ENCODE data around the gene PLA2G4A.
A peak's percentile ranks its signal among the peaks of the same experiment; 100 is the strongest.

PLA2G4A gene

GRCh38 chr1:186984959-186985358, 156.2 kb downstream of the PLA2G4A start:
- in situ Hi-C loops (cut with HindIII; ENCODE audit: low pct_unique_long_range_greater_than_20kb, low sequenced_read_pairs), result no loop called here
- DNase-seq (ENCODE audit: low read depth in 1 of 2, low spot score in 1 of 2), result no peak

DNA sequence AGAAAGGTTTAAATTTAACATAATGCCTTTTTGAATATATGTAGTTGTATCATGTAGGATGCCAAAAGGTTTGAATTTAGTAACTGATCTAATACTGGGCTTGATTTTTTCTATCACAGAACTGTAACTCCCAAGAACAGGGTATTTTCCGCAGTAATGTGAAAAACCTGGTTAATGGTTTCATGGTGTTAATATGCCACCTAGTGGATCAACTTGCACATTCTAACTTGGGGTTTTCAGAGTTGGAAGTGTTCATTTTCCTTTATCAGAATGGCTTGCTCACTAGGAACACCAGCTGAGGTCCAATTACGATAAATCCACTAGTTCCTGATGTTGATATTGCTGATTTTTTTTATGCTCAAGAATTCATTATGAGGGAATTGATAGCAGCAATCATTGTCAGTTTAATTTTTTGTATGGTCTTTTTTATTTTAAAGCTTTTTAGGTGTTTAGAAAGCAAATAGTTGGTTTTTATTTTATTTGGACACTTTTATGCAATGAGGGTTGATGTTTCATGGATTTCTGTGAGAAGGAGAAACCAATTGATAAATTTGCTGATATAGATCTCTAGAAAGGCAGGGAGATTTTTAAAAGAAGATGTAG, 157.2 kb downstream of the PLA2G4A start:
- in situ Hi-C loops (cut with HindIII; ENCODE audit: low pct_unique_long_range_greater_than_20kb, low sequenced_read_pairs), result no loop called here
- peak; percentile 10 to 78 for DNase-seq (ENCODE audit: low read depth in 1 of 2, low spot score in 1 of 2)

More at GRCh38 chr1:186984959-186985358, 156.2 kb downstream of the PLA2G4A start:
- TF ChIP-seq JUND (IDR thresholded peaks at IDR 0.05; ENCODE audit: low read depth), result no peak

GRCh38 chr1:186987065-186987464, 158.3 kb downstream of the PLA2G4A start:
- no peak for TF ChIP-seq JUND (IDR thresholded peaks at IDR 0.05; ENCODE audit: low read depth)
- DNase-seq (ENCODE audit: low read depth in 1 of 2, low spot score in 1 of 2), result no peak
- in situ Hi-C loops (cut with HindIII; ENCODE audit: low pct_unique_long_range_greater_than_20kb, low sequenced_read_pairs), result no loop called here

More for the DNA sequence above, 157.2 kb downstream of the PLA2G4A start:
- TF ChIP-seq JUND (IDR thresholded peaks at IDR 0.05; ENCODE audit: low read depth), result no peak

- TF ChIP-seq JUND (IDR thresholded peaks at IDR 0.05; ENCODE audit: low read depth), result no peak
- in situ Hi-C loops (cut with HindIII; ENCODE audit: low pct_unique_long_range_greater_than_20kb, low sequenced_read_pairs), result no loop called here
- no peak for DNase-seq (ENCODE audit: low read depth in 1 of 2, low spot score in 1 of 2)
These were observed 159.0 kb downstream of the PLA2G4A start for GRCh38 chr1:186987769-186988168.

DNA sequence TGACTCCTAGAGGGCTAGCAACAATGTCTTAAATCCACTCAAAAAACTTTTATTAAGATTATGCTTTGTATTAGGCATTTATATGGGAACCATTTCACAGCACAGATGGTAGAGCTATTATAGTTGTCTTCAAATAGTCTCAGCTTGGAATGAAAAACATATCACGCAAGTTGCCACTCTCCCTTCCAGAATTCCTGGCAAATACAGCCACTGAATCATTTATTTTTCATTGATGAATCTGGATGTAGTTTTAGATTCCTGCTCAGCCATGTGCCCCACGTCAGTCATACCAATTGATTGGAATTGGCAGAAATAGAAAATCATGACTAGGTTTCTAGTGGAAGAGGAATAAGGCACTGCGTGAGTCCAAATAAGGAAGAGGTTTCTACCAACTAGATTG, 165.2 kb downstream of the PLA2G4A start:
- no peak for DNase-seq (ENCODE audit: low read depth in 1 of 2, low spot score in 1 of 2)
- in situ Hi-C loops (cut with HindIII; ENCODE audit: low pct_unique_long_range_greater_than_20kb, low sequenced_read_pairs), result no loop called here
- TF ChIP-seq JUND (IDR thresholded peaks at IDR 0.05; ENCODE audit: low read depth), result no peak

DNA sequence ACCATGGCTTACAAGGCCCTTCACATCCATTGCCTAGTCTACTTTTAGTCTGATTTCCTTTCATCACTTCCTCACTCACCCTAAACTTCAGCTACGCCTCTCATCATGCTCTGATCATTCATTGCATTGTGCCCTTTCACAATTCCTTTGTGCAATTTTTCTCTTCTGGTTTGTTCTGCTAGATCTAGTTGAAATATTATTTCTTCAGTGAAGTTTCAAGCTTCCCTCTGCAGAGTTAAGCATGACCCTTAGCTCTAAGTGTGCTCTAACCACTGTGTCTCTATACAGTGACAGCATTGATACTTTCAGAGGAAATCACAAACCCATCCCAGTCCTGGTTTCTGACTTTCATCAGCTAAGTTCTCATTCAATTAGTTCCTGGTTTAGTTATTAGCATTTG, 166.1 kb downstream of the PLA2G4A start:
- in situ Hi-C loops (cut with HindIII; ENCODE audit: low pct_unique_long_range_greater_than_20kb, low sequenced_read_pairs), result no loop called here
- no peak for DNase-seq (ENCODE audit: low read depth in 1 of 2, low spot score in 1 of 2)
- no peak for TF ChIP-seq JUND (IDR thresholded peaks at IDR 0.05; ENCODE audit: low read depth)

DNA sequence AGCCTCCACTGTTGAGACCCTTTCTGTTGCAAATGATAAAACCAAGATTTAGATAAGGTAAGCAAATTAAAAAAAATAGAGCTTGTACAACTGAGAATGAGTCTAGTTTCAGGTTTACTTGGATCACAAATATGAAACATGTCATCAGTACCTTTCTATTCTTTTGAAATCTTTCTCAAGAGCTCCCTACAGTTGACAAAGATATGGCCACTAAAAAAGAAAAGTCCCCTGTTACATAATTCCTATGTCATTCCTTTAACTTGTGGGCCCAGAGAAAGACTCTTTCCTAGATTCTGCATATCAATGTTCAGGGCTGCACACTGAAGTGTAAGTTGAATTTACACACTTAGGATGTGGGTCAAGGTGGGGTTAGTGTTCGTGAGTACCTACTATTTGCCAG, 168.1 kb downstream of the PLA2G4A start:
- DNase-seq (ENCODE audit: low read depth in 1 of 2, low spot score in 1 of 2), result no peak
- no peak for TF ChIP-seq JUND (IDR thresholded peaks at IDR 0.05; ENCODE audit: low read depth)
- in situ Hi-C loops (cut with HindIII; ENCODE audit: low pct_unique_long_range_greater_than_20kb, low sequenced_read_pairs), result no loop called here

DNA sequence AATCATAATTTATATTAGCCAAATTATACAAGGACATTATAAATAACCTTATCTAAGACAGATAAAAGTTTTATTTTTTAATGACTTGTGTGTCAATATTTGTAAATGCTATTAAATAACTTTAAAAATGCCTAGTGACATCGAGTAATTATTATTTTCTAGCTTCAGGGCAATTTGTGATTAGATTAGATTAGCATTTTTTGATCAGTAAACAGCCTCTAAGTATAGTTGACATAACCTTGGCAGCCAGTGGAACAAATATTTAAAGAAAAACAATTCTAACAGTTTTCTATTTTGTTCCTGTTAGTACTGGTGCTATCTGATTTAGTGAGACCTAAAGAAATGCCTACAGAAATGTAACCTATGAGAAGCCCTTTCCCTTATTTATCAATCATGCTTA, 169.1 kb downstream of the PLA2G4A start:
- no peak for DNase-seq (ENCODE audit: low read depth in 1 of 2, low spot score in 1 of 2)
- peak; percentile 75; the same call in 1 of the 2 replicates for TF ChIP-seq JUND (IDR thresholded peaks at IDR 0.05; ENCODE audit: low read depth)
- in situ Hi-C loops (cut with HindIII; ENCODE audit: low pct_unique_long_range_greater_than_20kb, low sequenced_read_pairs), result no loop called here

DNA sequence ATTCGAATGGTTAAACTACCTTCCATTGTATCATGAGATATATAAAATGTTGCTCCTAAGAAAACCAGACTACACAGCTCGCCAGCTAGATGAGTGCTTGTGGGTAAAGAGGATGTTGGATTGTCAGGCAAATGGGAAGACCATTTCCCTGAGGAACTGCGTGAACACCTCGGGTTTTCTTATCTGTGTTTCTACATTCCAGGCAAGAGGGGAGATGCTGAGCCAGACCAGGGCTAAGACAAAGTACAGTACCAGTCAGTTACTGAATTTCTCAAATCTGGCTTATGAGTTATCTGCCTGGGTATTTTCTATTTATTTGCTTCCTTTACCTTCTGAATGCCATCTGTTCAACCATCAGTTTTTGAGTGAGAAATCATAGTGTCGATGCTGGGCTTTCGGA, 170.8 kb downstream of the PLA2G4A start:
- no peak for DNase-seq (ENCODE audit: low read depth in 1 of 2, low spot score in 1 of 2)
- TF ChIP-seq JUND (IDR thresholded peaks at IDR 0.05; ENCODE audit: low read depth), result no peak
- in situ Hi-C loops (cut with HindIII; ENCODE audit: low pct_unique_long_range_greater_than_20kb, low sequenced_read_pairs), result no loop called here

DNA sequence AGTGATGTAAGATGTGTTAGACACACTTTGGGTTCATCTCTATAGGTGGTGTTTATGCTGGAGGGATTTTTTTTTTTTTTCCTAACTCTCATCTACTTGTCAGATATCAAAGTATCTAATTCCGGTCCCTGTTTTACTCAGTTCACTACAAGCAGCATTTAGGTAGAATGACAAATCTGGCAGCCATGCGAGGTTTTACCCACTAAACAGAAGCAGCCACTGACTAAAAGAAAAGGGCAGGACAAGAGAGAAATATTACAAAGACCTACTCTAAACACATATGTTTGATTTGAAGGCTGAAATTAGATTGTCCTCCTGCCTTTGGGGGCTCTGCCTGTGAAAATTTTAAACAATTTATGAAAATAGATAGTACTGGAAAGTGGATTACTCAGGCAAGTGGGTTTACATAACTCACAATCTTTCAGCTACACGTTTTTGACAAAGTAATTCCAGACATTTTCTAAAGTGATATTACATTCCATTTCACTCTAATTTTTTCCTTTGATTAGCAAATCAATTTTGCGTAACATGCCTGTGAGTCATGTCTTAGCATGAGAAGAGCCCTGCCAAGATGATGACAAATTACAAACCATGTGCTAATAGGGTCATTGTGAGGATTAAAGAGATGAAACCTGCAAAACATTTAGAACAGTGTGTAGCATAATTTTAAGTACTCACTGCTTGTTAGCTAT, 172.6 kb downstream of the PLA2G4A start:
- no peak for DNase-seq (ENCODE audit: low read depth in 1 of 2, low spot score in 1 of 2)
- in situ Hi-C loops (cut with HindIII; ENCODE audit: low pct_unique_long_range_greater_than_20kb, low sequenced_read_pairs), result no loop called here
- no peak for TF ChIP-seq JUND (IDR thresholded peaks at IDR 0.05; ENCODE audit: low read depth)

DNA sequence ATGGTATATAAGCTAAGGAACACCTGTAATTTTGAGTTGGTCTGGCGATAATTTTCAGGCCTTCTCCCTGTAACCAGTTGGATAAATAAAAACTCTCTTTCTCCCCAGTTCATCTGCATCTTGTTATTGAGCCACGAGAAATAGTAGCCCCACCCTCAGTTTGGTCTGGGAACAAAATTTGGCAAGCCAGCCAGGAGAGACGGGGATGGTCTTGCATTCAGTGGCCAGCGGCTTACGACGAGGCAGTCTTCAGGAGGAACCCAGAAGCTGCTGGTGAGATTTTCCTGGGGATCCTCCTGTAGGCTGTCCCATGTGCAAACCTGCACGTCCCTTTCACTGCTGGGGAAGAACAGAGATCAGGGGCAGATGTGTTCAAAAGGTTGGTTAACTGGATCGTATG, 174.6 kb downstream of the PLA2G4A start:
- in situ Hi-C loops (cut with HindIII; ENCODE audit: low pct_unique_long_range_greater_than_20kb, low sequenced_read_pairs), result no loop called here
- no peak for DNase-seq (ENCODE audit: low read depth in 1 of 2, low spot score in 1 of 2)
- TF ChIP-seq JUND (IDR thresholded peaks at IDR 0.05; ENCODE audit: low read depth), result no peak

DNA sequence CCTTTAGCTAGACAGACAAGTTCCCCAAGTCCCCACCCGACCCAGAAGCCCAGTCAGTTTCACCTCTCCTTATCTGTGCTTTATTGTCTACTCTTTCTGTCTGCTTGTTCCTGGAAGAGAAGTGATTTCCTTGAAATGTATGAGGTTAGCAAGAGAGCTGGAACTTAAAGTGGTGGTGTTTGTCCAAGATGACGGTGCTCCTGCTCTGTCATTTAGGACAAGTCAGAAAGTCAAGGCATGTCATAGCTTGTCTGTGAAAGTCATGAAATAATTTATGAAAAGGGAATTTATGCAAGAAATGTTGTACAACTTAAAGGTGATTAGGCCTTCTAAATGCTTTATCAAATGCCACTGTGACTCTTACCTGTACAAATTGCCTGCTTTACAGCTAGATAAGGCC, 178.1 kb downstream of the PLA2G4A start:
- no peak for TF ChIP-seq JUND (IDR thresholded peaks at IDR 0.05; ENCODE audit: low read depth)
- DNase-seq (ENCODE audit: low read depth in 1 of 2, low spot score in 1 of 2), result no peak
- in situ Hi-C loops (cut with HindIII; ENCODE audit: low pct_unique_long_range_greater_than_20kb, low sequenced_read_pairs), result no loop called here

GRCh38 chr1:187009320-187009719, 180.6 kb downstream of the PLA2G4A start:
- peak; percentile 34; the same call in 1 of the 2 replicates for TF ChIP-seq JUND (IDR thresholded peaks at IDR 0.05; ENCODE audit: low read depth)
- peak in 1 of 2 experiments; percentile 73 for DNase-seq (ENCODE audit: low read depth in 1 of 2, low spot score in 1 of 2)
- in situ Hi-C loops (cut with HindIII; ENCODE audit: low pct_unique_long_range_greater_than_20kb, low sequenced_read_pairs), result no loop called here

All from T47D (cell line).